Calu3 (cell line): ENCODE measurements around the gene KITLG. TPM values are rescaled to one million over a fixed set of nuclear protein-coding genes. Genes with fewer than 3 reads are reported as not detected.

ENCODE experiments used
- BruUV-seq: library from RNA; stranded (reverse); fragments of 400-500 nt; replicated peaks from 2 replicates; lab custom pipeline; 2021; lab: Mats Ljungman, UMichigan
- CTCF ChIA-PET: fragments of 300-600 bp; sonication (Branson Sonifier 250); formaldehyde crosslinking; loops from one replicate; lab custom pipeline; 2022; ENCODE audit warnings: antibody characterized with exemption; lab: Charles Lee
- DNase-seq: peaks from one replicate; pipeline ENCODE4 v3.0.0; 2022
- H3K27ac Mint-ChIP-seq: one replicate; pipeline ENCODE4 v1.8.0; 2022; ENCODE audit warnings: mixed read lengths; ENCODE audit not compliant: unreplicated experiment
- H3K27me3 Mint-ChIP-seq: one replicate; pipeline ENCODE4 v1.8.0; 2022; ENCODE audit warnings: mixed read lengths; ENCODE audit not compliant: unreplicated experiment
- H3K36me3 Mint-ChIP-seq: one replicate; pipeline ENCODE4 v1.8.0; 2022; ENCODE audit warnings: mild to moderate bottlenecking, moderate library complexity, mixed read lengths; ENCODE audit not compliant: insufficient read depth, unreplicated experiment
- H3K4me1 Mint-ChIP-seq: one replicate; pipeline ENCODE4 v1.8.0; 2022; ENCODE audit warnings: mild to moderate bottlenecking, low read depth, mixed read lengths; ENCODE audit not compliant: unreplicated experiment
- H3K4me3 Mint-ChIP-seq: one replicate; pipeline ENCODE4 v1.8.0; 2022; ENCODE audit warnings: mild to moderate bottlenecking, low read depth, moderate library complexity, mixed read lengths; ENCODE audit not compliant: unreplicated experiment
- H3K9me3 Mint-ChIP-seq: one replicate; pipeline ENCODE4 v1.8.0; 2022; ENCODE audit warnings: low read depth, mixed read lengths; ENCODE audit not compliant: unreplicated experiment
- CTCF ChIP-seq: fragments of 200-600 bp; IDR thresholded peaks from one replicate; pipeline ENCODE4 v1.8.0; 2022; ENCODE audit warnings: antibody characterized with exemption; ENCODE audit not compliant: unreplicated experiment
- intact Hi-C: fragments of 100-400 bp; cut with micrococcal nuclease; formaldehyde crosslinking; loops from one replicate; pipeline ENCODE4 v1.10.0; 2022; ENCODE audit not compliant: unreplicated experiment
- total RNA-seq: library from RNA; stranded (reverse); gene quantifications from 2 replicates; pipeline ENCODE4 v1.2.3, GENCODE V29; 2022

KITLG gene
- total RNA-seq, 1 experiment from 2014 or later, result 29.9 TPM

- H3K36me3 Mint-ChIP-seq, result peaks cover 6% of the 10 kb centered on the region
- CTCF ChIA-PET, result interaction anchor here (0.7 to 1.9 kb wide), 4 partner anchors 9 to 15 kb away, joined by 3 to 10 read pairs (median 5); no protein-coding TSS in a partner anchor
- no peaks in the 10 kb centered on the region for H3K9me3 Mint-ChIP-seq
- no TSS peak for BruUV-seq
- no peak overlapping the region for H3K4me3 Mint-ChIP-seq
- H3K4me1 Mint-ChIP-seq, result peaks cover 57% of the 10 kb centered on the region
- no peak for TF ChIP-seq CTCF
- DNase-seq, result peak; percentile 60
- H3K27me3 Mint-ChIP-seq, result no peaks in the 10 kb centered on the region
- H3K27ac Mint-ChIP-seq, result peak overlapping the region; percentile 57
- intact Hi-C loops, result loop anchor here (1.0 to 5.0 kb wide), 2 partner anchors 10 to 159 kb away; no protein-coding TSS in a partner anchor
Measured at GRCh38 chr12:88566430-88566829, 13.8 kb downstream of the KITLG start.

GRCh38 chr12:88562846-88563582, 17.3 kb downstream of the KITLG start:
- TF ChIP-seq CTCF, result no peak
- intact Hi-C loops, result no loop called here
- H3K4me1 Mint-ChIP-seq, result peaks cover 30% of the 10 kb centered on the region
- no peaks in the 10 kb centered on the region for H3K27me3 Mint-ChIP-seq
- H3K36me3 Mint-ChIP-seq, result peaks cover 6% of the 10 kb centered on the region
- H3K9me3 Mint-ChIP-seq, result no peaks in the 10 kb centered on the region
- CTCF ChIA-PET, result interaction anchor here (0.6 kb wide), 1 partner anchor 452 kb away, joined by 3 read pairs; no protein-coding TSS in a partner anchor
- no peak for DNase-seq
- no peak overlapping the region for H3K4me3 Mint-ChIP-seq
- BruUV-seq, result no TSS peak
- no peak overlapping the region for H3K27ac Mint-ChIP-seq

GRCh38 chr12:88562151-88562550, 18.1 kb downstream of the KITLG start:
- no peaks in the 10 kb centered on the region for H3K27me3 Mint-ChIP-seq
- no peak for DNase-seq
- peaks cover 21% of the 10 kb centered on the region for H3K4me1 Mint-ChIP-seq
- H3K9me3 Mint-ChIP-seq, result no peaks in the 10 kb centered on the region
- intact Hi-C loops, result no loop called here
- H3K27ac Mint-ChIP-seq, result no peak overlapping the region
- H3K4me3 Mint-ChIP-seq, result no peak overlapping the region
- no TSS peak for BruUV-seq
- peaks cover 6% of the 10 kb centered on the region for H3K36me3 Mint-ChIP-seq
- no peak for TF ChIP-seq CTCF
- CTCF ChIA-PET, result no interaction called here

- no TSS peak for BruUV-seq
- CTCF ChIA-PET, result no interaction called here
- intact Hi-C loops, result no loop called here
- H3K27ac Mint-ChIP-seq, result no peak overlapping the region
- H3K4me1 Mint-ChIP-seq, result peaks cover 15% of the 10 kb centered on the region
- H3K9me3 Mint-ChIP-seq, result no peaks in the 10 kb centered on the region
- H3K27me3 Mint-ChIP-seq, result no peaks in the 10 kb centered on the region
- no peak for TF ChIP-seq CTCF
- no peak for DNase-seq
- H3K36me3 Mint-ChIP-seq, result peaks cover 6% of the 10 kb centered on the region
- H3K4me3 Mint-ChIP-seq, result no peak overlapping the region
Measured at GRCh38 chr12:88559772-88560171, 20.5 kb downstream of the KITLG start.
